Activated CD8-positive, alpha-beta T cell treated with anti-CD3 and anti-CD28 coated beads for 36 hours (primary cell): ENCODE results near the gene PRIMPOL. TPM values are rescaled to one million over a fixed set of nuclear protein-coding genes. Genes with fewer than 3 reads are reported as not detected.
"Not testable (repeated sequence)": the region's sequence is repeated elsewhere in the genome, so short reads cannot be mapped to it uniquely, and the experiment has no call there.

Experiments
- ATAC-seq: fragments of 200-7000 bp; cut with Tn5 transposase; one replicate; pipeline ENCODE4 v1.10.0; 2021; ENCODE audit warnings: mild to moderate bottlenecking, moderate library complexity
- CTCF ChIA-PET: fragments of 350-600 bp; sonication (Branson Sonifier 250); formaldehyde crosslinking; loops from one replicate; lab custom pipeline; 2021; ENCODE audit warnings: antibody characterized with exemption; lab: Charles Lee
- POLR2A ChIA-PET: fragments of 350-600 bp; sonication (Branson Sonifier 250); formaldehyde crosslinking; loops from one replicate; lab custom pipeline; 2021; ENCODE audit warnings: antibody characterized with exemption; lab: Charles Lee
- DNase-seq: peaks from one replicate; pipeline ENCODE4 v3.0.0-alpha.2; 2020
- H3K27ac Mint-ChIP-seq: one replicate; pipeline ENCODE4 v1.8.0; 2021; ENCODE audit warnings: mild to moderate bottlenecking, mixed read lengths
- H3K27me3 Mint-ChIP-seq: one replicate; pipeline ENCODE4 v1.8.0; 2021; ENCODE audit warnings: mixed read lengths
- H3K36me3 Mint-ChIP-seq: one replicate; pipeline ENCODE4 v1.8.0; 2021; ENCODE audit warnings: low read depth, mixed read lengths
- H3K4me1 Mint-ChIP-seq: one replicate; pipeline ENCODE4 v1.8.0; 2021; ENCODE audit warnings: low read depth, mixed read lengths
- H3K4me3 Mint-ChIP-seq: one replicate; pipeline ENCODE4 v1.8.0; 2021; ENCODE audit warnings: mild to moderate bottlenecking, moderate library complexity, mixed read lengths
- H3K9me3 Mint-ChIP-seq: one replicate; pipeline ENCODE4 v1.8.0; 2021; ENCODE audit warnings: mixed read lengths
- intact Hi-C: fragments of 100-400 bp; cut with micrococcal nuclease; formaldehyde crosslinking; loops from one replicate; pipeline ENCODE4 v1.10.0; 2022
- total RNA-seq, 2 experiments: library from RNA; stranded (reverse); gene quantifications; one replicate each; pipeline ENCODE4 v1.2.3, GENCODE V29; 2021
- TF ChIP-seq, protein P1 (sequence below): fragments of 200-600 bp; IDR thresholded peaks from one replicate; pipeline ENCODE4 v1.8.0; 2022; ENCODE audit warnings: antibody characterized with exemption, mild to moderate bottlenecking

The PRIMPOL gene
- total RNA-seq, 2 experiments from 2014 or later: 16.9 to 17.3 TPM

DNA sequence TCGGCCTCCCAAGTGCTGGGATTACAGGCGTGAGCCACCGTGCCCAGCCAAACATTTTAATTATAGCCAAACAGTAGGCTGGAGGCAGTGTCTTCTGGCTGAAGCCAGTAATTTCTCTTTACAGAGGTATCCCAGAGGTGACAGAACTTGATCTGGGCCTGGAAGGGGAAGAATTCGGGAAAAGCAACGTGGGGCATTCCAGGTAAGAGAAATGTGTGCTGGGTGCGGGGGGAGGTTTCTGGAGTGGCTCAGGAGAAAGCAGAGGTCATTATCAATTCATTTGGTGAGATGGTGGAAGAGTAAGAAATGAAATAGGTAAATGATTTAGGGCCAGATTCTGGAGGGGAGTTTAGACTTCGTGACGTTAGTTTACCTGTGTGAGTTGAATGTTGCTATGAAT lies 2.4 kb downstream of the PRIMPOL start:
- H3K4me3 Mint-ChIP-seq: no peak overlapping the region
- no peak for DNase-seq
- peaks cover 28% of the 10 kb centered on the region for H3K36me3 Mint-ChIP-seq
- no peaks in the 10 kb centered on the region for H3K9me3 Mint-ChIP-seq
- no peaks in the 10 kb centered on the region for H3K27me3 Mint-ChIP-seq
- ChIA-PET POLR2A (no interaction called here), CTCF (no interaction called here)
- TF ChIP-seq, protein P1, sequence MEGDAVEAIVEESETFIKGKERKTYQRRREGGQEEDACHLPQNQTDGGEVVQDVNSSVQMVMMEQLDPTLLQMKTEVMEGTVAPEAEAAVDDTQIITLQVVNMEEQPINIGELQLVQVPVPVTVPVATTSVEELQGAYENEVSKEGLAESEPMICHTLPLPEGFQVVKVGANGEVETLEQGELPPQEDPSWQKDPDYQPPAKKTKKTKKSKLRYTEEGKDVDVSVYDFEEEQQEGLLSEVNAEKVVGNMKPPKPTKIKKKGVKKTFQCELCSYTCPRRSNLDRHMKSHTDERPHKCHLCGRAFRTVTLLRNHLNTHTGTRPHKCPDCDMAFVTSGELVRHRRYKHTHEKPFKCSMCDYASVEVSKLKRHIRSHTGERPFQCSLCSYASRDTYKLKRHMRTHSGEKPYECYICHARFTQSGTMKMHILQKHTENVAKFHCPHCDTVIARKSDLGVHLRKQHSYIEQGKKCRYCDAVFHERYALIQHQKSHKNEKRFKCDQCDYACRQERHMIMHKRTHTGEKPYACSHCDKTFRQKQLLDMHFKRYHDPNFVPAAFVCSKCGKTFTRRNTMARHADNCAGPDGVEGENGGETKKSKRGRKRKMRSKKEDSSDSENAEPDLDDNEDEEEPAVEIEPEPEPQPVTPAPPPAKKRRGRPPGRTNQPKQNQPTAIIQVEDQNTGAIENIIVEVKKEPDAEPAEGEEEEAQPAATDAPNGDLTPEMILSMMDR: no peak
- H3K4me1 Mint-ChIP-seq: peaks cover 25% of the 10 kb centered on the region
- intact Hi-C loops: no loop called here
- no peak overlapping the region for H3K27ac Mint-ChIP-seq
- ATAC-seq: no peak

DNA sequence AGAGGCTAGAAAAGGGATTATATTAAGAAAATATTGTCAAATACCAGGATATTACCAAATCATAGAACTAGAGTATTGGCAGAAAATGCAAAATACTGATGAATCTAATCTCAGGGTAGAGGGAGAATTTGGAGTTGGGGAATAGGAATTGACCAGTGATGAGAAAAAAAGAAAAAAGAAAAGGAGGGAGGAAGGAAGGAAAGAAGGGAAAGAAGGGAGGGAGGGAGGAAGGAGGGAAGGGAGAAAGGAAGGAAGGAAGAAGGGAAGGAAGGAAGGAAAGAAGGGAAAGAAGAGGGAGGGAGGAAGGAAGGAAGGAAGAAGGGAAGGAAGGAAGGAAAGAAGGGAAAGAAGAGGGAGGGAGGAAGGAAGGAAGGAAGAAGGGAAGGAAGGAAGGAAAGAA lies 3.1 kb downstream of the PRIMPOL start:
- H3K27me3 Mint-ChIP-seq, H3K4me3 Mint-ChIP-seq, DNase-seq, H3K9me3 Mint-ChIP-seq, H3K27ac Mint-ChIP-seq, intact Hi-C loops, CTCF ChIA-PET, ATAC-seq: not testable (repeated sequence)
- Mint-ChIP-seq H3K4me1 (peaks cover 17% of the 10 kb centered on the region), H3K36me3 (peaks cover 21% of the 10 kb centered on the region)
- POLR2A ChIA-PET: interaction anchor here (1.1 kb wide), 1 partner anchor 16 kb away, joined by 4 read pairs; no protein-coding TSS in a partner anchor

DNA sequence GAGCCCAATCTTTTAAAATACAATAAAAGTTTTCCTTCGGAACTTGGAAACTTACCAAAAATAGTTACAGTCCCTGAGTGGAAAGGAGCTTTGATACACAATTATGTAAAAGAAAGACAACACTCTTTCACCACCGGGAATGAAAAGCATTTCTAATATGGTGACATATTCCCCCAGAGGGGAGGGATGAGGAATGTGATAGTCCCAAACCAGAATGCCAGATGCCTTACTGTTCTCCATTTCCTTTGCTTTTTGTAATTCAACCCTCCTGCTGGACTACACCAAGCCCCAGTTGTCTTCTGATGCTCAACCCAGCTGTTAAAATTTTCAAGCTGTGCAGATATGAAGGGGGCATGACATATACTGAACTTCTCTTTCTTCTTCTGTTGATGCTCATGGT lies 4.1 kb downstream of the PRIMPOL start:
- H3K36me3 Mint-ChIP-seq: peaks cover 16% of the 10 kb centered on the region

DNA sequence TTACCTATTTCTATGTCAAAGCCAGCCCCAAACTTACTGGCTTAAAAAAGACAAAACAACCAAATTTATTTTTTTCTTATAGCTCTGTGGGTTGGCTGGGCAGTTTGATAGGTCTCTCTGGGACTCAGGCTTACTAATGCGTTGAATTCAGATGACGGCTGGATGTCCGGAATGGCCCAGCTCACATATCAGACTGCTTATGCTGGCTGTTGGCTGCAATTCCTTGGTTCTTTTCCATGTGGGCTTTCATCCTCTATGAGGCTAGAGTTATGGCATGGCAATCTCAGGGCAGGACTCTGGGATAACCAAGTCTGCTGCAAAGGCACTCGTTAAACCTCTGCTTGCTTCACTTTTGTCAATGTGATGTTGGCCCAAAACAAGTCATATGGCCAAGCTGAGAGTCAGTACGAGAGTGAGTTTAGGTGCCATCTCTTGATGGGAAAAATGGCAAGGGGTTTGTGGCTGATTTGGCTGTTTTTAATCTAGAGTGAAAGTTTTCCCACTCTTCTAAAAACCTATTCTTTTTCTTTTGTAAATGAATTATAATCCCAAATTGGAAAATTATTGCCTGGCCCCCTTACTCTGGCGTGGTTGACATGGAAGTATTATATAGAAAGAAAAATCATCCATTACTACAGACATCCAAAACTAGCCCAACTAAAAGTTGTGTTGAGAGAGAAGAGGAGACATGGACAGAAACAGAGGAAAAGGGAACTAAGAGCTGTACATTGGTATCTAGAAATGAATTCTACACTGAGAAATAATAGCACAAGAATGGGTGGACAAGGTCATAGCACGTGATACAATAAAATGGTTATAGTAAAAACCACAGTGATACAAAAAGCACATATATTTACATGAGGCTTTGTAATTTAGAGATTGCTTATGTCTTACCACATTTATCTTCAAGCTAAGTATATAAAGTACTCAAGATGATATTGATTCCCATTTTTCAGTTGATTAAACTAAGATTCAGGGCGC lies 6.6 kb downstream of the PRIMPOL start:
- H3K27ac Mint-ChIP-seq: no peak overlapping the region
- TF ChIP-seq, protein P1: no peak
- ChIA-PET CTCF (interaction anchor here (0.6 kb wide), 1 partner anchor 386 kb away, joined by 3 read pairs; no protein-coding TSS in a partner anchor), POLR2A (no interaction called here)
- no peaks in the 10 kb centered on the region for H3K9me3 Mint-ChIP-seq
- peaks cover 6% of the 10 kb centered on the region for H3K4me1 Mint-ChIP-seq
- H3K36me3 Mint-ChIP-seq: peaks cover 15% of the 10 kb centered on the region
- DNase-seq (no peak), ATAC-seq (no peak)
- H3K27me3 Mint-ChIP-seq: no peaks in the 10 kb centered on the region
- no peak overlapping the region for H3K4me3 Mint-ChIP-seq
- intact Hi-C loops: no loop called here

More for the DNA sequence above, 4.1 kb downstream of the PRIMPOL start:
- POLR2A ChIA-PET: interaction anchor here (1.1 kb wide), 1 partner anchor 15 kb away, joined by 4 read pairs; no protein-coding TSS in a partner anchor
- no peak overlapping the region for H3K27ac Mint-ChIP-seq
- no peak for ATAC-seq
- H3K27me3 Mint-ChIP-seq: no peaks in the 10 kb centered on the region
- H3K4me1 Mint-ChIP-seq: peaks cover 15% of the 10 kb centered on the region
- intact Hi-C loops: no loop called here
- no peak for DNase-seq
- CTCF ChIA-PET: interaction anchor here (0.7 kb wide), 1 partner anchor 393 kb away, joined by 4 read pairs; no protein-coding TSS in a partner anchor
- no peaks in the 10 kb centered on the region for H3K9me3 Mint-ChIP-seq
- H3K4me3 Mint-ChIP-seq: no peak overlapping the region
- TF ChIP-seq, protein P1: no peak

DNA sequence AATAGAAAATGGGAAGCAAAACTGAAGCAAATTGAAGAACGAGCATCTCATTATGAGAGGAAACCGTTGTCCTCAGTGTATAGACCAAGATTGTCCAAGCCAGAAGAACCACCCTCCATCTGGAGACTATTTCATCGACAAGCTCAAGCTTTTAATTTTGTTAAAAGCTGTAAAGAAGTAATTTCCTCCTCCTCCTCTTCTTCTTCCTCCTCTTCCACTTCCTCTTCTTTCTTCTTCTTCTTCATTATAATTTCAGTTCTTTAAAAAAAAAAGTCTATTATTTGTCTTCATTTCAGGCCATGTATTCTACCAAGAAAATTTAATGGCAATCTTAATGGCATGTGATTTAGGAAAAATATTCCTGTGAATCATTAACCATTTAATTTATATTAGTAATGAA lies 7.6 kb downstream of the PRIMPOL start:
- CTCF ChIA-PET: no interaction called here
- TF ChIP-seq, protein P1: no peak
- no peak overlapping the region for H3K27ac Mint-ChIP-seq
- H3K4me1 Mint-ChIP-seq: peaks cover under 1% of the 10 kb centered on the region
- intact Hi-C loops: no loop called here
- no peaks in the 10 kb centered on the region for H3K9me3 Mint-ChIP-seq
- POLR2A ChIA-PET: interaction anchor here (1.4 kb wide), 1 partner anchor 12 kb away, joined by 3 read pairs; no protein-coding TSS in a partner anchor
- no peak for DNase-seq
- peaks cover 16% of the 10 kb centered on the region for H3K36me3 Mint-ChIP-seq
- no peak overlapping the region for H3K4me3 Mint-ChIP-seq
- ATAC-seq: no peak
- no peaks in the 10 kb centered on the region for H3K27me3 Mint-ChIP-seq

DNA sequence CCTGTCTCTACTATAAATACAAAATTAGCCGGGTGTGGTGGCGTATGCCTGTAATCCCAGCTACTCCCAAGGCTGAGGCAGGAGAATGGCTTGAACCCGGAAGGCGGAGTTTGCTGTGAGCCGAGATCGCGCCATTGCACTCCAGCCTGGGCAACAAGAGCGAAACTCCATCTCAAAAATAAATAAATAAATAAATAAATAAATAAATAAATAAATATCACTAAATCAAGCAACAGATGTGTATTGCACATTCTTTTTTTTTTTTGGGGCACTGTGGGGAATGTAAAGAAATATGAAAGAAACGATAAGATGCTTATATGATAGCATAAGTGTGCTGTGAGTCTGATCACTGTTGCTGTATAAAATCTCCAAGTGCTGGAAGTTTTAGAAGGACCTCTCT lies 8.3 kb downstream of the PRIMPOL start:
- DNase-seq, CTCF ChIA-PET, H3K9me3 Mint-ChIP-seq, H3K27me3 Mint-ChIP-seq, H3K27ac Mint-ChIP-seq, ATAC-seq, H3K4me3 Mint-ChIP-seq, intact Hi-C loops, H3K4me1 Mint-ChIP-seq: not testable (repeated sequence)
- H3K36me3 Mint-ChIP-seq: peaks cover 16% of the 10 kb centered on the region
- POLR2A ChIA-PET: interaction anchor here (1.4 kb wide), 1 partner anchor 13 kb away, joined by 3 read pairs; no protein-coding TSS in a partner anchor
